ENCODE measurements around the gene DHX8. TPM values are rescaled to one million over a fixed set of nuclear protein-coding genes. Genes with fewer than 3 reads are reported as not detected.
"Not testable (repeated sequence)": the region's sequence is repeated elsewhere in the genome, so short reads cannot be mapped to it uniquely, and the experiment has no call there.

Gene DHX8
- total RNA-seq, 1 donor from 2014 or later, result 24.7 TPM

DNA sequence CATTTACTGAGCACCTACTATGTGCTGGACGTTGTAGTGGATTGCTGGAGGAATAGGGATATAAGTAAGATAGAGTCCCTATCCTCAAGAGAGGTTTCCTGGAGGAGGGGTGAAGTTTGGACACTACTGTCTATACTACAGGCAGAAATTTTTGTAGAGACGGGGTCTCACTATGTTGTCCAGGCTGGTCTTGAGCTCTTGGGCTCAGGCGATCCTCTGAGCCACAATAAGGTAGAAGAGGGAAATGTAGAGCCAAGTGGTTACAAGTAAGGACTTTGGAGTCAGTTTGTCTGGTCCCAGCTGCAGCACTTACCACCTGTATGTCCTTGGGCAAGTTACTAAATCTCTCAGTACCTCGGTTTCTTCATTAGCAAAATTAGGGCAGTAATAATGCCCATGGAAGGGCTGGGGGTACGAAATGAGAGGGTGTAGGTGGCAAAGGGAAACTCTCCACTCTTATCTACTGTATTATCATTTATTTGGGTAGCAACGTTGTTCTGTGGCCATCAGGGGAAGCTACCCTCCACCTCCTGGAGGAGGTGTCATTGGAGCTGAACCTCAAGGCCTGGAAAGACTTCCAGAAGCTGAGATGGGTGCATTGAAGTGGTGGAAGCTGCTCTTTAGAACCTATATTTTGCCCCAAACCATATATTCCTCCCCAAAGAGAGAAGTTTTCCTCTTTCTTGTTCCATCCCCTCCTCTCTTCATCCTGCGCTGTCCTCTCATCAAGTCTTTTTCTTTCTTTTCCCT is 34.9 kb upstream of the DHX8 start:
- no peaks in the 10 kb centered on the region for H3K36me3 ChIP-seq (ENCODE audit: control insufficient read depth, insufficient read depth, low read length)
- H3K4me3 ChIP-seq (ENCODE audit: low read depth, low read length), result no peak overlapping the region
- DNase-seq (ENCODE audit: low read depth), result no peak
- TF ChIP-seq, protein P1, sequence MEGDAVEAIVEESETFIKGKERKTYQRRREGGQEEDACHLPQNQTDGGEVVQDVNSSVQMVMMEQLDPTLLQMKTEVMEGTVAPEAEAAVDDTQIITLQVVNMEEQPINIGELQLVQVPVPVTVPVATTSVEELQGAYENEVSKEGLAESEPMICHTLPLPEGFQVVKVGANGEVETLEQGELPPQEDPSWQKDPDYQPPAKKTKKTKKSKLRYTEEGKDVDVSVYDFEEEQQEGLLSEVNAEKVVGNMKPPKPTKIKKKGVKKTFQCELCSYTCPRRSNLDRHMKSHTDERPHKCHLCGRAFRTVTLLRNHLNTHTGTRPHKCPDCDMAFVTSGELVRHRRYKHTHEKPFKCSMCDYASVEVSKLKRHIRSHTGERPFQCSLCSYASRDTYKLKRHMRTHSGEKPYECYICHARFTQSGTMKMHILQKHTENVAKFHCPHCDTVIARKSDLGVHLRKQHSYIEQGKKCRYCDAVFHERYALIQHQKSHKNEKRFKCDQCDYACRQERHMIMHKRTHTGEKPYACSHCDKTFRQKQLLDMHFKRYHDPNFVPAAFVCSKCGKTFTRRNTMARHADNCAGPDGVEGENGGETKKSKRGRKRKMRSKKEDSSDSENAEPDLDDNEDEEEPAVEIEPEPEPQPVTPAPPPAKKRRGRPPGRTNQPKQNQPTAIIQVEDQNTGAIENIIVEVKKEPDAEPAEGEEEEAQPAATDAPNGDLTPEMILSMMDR (IDR thresholded peaks at IDR 0.05; ENCODE audit: insufficient read depth, low read length, severe bottlenecking), result no peak
- no peak for FAIRE-seq
- H3K27me3 ChIP-seq (ENCODE audit: control insufficient read depth, insufficient read depth, low read length), result no peaks in the 10 kb centered on the region

DNA sequence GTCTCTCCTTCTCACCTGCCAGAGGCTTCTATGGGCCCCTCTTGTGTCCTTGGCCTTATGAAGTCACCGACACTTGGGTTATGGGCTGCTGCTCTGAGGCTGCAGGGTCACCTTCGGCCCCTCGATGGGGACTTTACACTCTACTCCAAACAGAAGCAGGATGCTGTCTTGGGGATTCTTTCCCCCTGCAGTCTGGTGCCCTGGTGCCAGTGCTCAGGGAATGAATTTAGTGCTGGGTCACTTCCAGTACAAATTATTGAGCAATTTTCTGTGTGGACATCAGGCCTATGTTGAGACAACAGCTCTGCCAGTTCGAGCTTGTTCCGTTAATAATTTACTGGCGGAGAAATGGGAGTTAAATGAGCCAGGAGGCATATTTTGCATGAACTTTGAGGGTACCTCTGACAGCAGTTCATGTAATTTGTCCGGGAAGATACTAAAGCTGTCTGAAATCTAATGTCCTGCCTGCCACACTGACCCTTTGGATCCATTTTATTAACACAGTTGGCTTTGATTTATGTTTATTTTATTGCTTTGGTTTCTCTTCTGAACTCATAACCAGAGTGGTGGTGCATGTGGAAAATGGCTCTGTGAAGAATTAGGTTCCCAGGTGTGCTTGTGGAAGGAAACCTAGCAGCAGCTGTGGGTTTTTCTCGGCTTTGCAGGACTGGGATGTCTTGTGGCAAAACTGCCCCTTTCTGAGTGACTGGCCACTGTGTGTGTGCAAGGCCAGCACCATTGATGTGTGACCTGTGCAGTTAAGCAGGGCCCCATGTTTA is 34.1 kb upstream of the DHX8 start:
- FAIRE-seq (no peak), DNase-seq (ENCODE audit: low read depth) (peak; percentile 82)
- no peaks in the 10 kb centered on the region for H3K36me3 ChIP-seq (ENCODE audit: control insufficient read depth, insufficient read depth, low read length)
- H3K4me3 ChIP-seq (ENCODE audit: low read depth, low read length), result no peak overlapping the region
- H3K27me3 ChIP-seq (ENCODE audit: control insufficient read depth, insufficient read depth, low read length), result no peaks in the 10 kb centered on the region
- TF ChIP-seq, protein P1 (IDR thresholded peaks at IDR 0.05; ENCODE audit: insufficient read depth, low read length, severe bottlenecking), result no peak

DNA sequence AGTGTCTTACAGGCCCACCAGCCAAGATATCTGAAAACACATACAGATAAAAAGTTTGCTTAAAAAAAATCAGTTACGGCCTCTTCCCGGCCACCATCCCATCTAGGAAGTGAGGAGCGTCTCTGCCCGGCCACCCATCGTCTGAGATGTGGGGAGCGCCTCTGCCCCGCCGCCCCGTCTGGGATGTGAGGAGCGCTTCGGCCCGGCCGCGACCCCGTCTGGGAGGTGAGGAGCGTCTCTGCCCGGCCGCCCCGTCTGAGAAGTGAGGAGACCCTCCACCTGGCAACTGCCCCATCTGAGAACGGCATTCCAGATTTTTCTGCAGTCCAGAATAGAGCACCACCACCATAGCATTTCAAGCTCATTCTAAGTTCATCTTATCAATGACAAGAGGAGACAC is 33.0 kb upstream of the DHX8 start:
- peak; percentile 99 for FAIRE-seq
- not testable (repeated sequence) for H3K36me3 ChIP-seq (ENCODE audit: control insufficient read depth, insufficient read depth, low read length); H3K4me3 ChIP-seq (ENCODE audit: low read depth, low read length); DNase-seq (ENCODE audit: low read depth); H3K27me3 ChIP-seq (ENCODE audit: control insufficient read depth, insufficient read depth, low read length)

- H3K4me3 ChIP-seq (ENCODE audit: low read depth, low read length); H3K36me3 ChIP-seq (ENCODE audit: control insufficient read depth, insufficient read depth, low read length); DNase-seq (ENCODE audit: low read depth); H3K27me3 ChIP-seq (ENCODE audit: control insufficient read depth, insufficient read depth, low read length); FAIRE-seq: not testable (repeated sequence)
Observed at GRCh38 chr17:43451741-43452140, 32.0 kb upstream of the DHX8 start.

DNA sequence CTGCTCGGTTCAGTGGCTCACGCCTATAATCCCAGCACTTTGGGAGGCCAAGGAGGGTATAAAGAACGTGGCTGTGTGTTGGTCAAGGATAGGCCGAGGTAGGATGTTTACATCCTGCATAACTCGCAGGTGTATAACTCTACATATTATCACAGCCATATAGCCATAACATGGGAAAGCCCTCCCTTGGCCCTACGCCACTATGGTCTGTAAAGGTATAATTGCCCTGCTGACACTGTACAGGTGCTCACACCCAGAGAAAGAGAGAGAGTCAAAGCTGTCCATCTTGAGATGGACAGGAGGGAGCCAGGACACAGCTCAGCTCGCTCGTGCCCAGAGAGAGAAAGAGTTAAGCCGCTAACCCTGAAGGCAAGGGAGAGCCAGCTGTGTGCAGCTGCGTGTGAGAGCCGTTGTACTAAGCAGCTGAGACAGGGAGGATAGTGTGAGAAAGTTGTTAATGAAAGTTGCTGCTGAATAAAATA is 30.4 kb upstream of the DHX8 start:
- H3K4me3 ChIP-seq (ENCODE audit: low read depth, low read length), result no peak overlapping the region
- no peaks in the 10 kb centered on the region for H3K27me3 ChIP-seq (ENCODE audit: control insufficient read depth, insufficient read depth, low read length)
- no peaks in the 10 kb centered on the region for H3K36me3 ChIP-seq (ENCODE audit: control insufficient read depth, insufficient read depth, low read length)
- FAIRE-seq (no peak), DNase-seq (ENCODE audit: low read depth) (no peak)
- TF ChIP-seq, protein P1 (IDR thresholded peaks at IDR 0.05; ENCODE audit: insufficient read depth, low read length, severe bottlenecking), result no peak

GRCh38 chr17:43454868-43455267 is 28.9 kb upstream of the DHX8 start:
- Histone ChIP-seq H3K36me3 (ENCODE audit: control insufficient read depth, insufficient read depth, low read length) (no peaks in the 10 kb centered on the region), H3K4me3 (ENCODE audit: low read depth, low read length) (no peak overlapping the region), H3K27me3 (ENCODE audit: control insufficient read depth, insufficient read depth, low read length) (no peaks in the 10 kb centered on the region)
- DNase-seq (ENCODE audit: low read depth) (no peak), FAIRE-seq (no peak)
- TF ChIP-seq, protein P1 (IDR thresholded peaks at IDR 0.05; ENCODE audit: insufficient read depth, low read length, severe bottlenecking), result no peak

Data from bronchial epithelial cell (primary cell).